Suprapubic skin (tissue), 4 donors: ENCODE data around the gene DNAJB12. TPM values are rescaled to one million over a fixed set of nuclear protein-coding genes. Genes with fewer than 3 reads are reported as not detected.

Experiments used
- DNase-seq, 2 donors: peaks; one replicate each; pipeline ENCODE4 v3.0.0-alpha.2; 2019; ENCODE audit warnings: low spot score in 2 of 2
- H3K27ac ChIP-seq: fragments of 200-600 bp; sonication (generic); one replicate; pipeline ENCODE4 v1.5.1; 2019
- H3K27me3 ChIP-seq: fragments of 200-600 bp; sonication (generic); one replicate; pipeline ENCODE4 v1.5.1; 2019
- H3K36me3 ChIP-seq: fragments of 200-600 bp; sonication (generic); one replicate; pipeline ENCODE4 v1.5.1; 2019
- H3K4me1 ChIP-seq: fragments of 200-600 bp; sonication (generic); one replicate; pipeline ENCODE4 v1.5.1; 2019
- H3K4me3 ChIP-seq: fragments of 200-600 bp; sonication (generic); one replicate; pipeline ENCODE4 v1.5.1; 2019; ENCODE audit warnings: mild to moderate bottlenecking
- H3K9me3 ChIP-seq: fragments of 200-600 bp; sonication (generic); one replicate; pipeline ENCODE4 v1.5.1; 2019
- CTCF ChIP-seq, 2 donors: fragments of 200-600 bp in 1 of 2; fragments of 450-650 bp in 1 of 2; sonication (generic) in 1 of 2; IDR thresholded peaks; one replicate each; pipeline ENCODE4 v1.5.1; 2016 to 2019; ENCODE audit warnings: antibody characterized with exemption in 2 of 2, mild to moderate bottlenecking in 1 of 2, moderate library complexity in 1 of 2
- EP300 ChIP-seq: sonication (generic); formaldehyde crosslinking; IDR thresholded peaks from one replicate; pipeline ENCODE4 v1.6.1; 2017; ENCODE audit warnings: antibody characterized with exemption
- POLR2A ChIP-seq, 2 donors: fragments of 450-650 bp; IDR thresholded peaks; one replicate each; pipeline ENCODE4 v1.6.1; 2017; ENCODE audit warnings: antibody characterized with exemption in 2 of 2, mild to moderate bottlenecking in 2 of 2, moderate library complexity in 2 of 2
- POLR2AphosphoS5 ChIP-seq, 3 donors: sonication (generic); formaldehyde crosslinking; IDR thresholded peaks; one replicate each; pipeline ENCODE4 v1.6.1; 2017; ENCODE audit warnings: antibody characterized with exemption in 3 of 3
- WGBS: methylation state at CpG from one replicate; pipeline ENCODE4 v1.1.5; 2018; 5-methylcytosine and 5-hydroxymethylcytosine counted together
- total RNA-seq, 4 donors: library from RNA; depleted of rRNA; stranded (reverse); fragments of >200 nt; gene quantifications; one replicate each; pipeline ENCODE4 v1.1.0, GENCODE V29; 2016

Gene DNAJB12
- total RNA-seq, 4 donors from 2014 or later, result 44.0 to 61.8 (median 46.7) TPM

- Histone ChIP-seq H3K4me3 (no peak overlapping the region), H3K4me1 (peaks cover 70% of the 10 kb centered on the region), H3K27me3 (no peaks in the 10 kb centered on the region), H3K36me3 (no peaks in the 10 kb centered on the region), H3K27ac (no peak overlapping the region), H3K9me3 (no peaks in the 10 kb centered on the region)
- 84% methylated on average over 9 of the region's 10 CpGs for WGBS
- no peak for TF ChIP-seq POLR2A (IDR thresholded peaks at IDR 0.05)
- TF ChIP-seq EP300, result no peak
- TF ChIP-seq POLR2AphosphoS5 (IDR thresholded peaks at IDR 0.05), result no peak
- no peak for TF ChIP-seq CTCF (IDR thresholded peaks at IDR 0.05)
- no peak for DNase-seq
Observed at GRCh38 chr10:72323108-72323749, 31.5 kb downstream of the DNAJB12 start.

- Histone ChIP-seq H3K9me3 (no peaks in the 10 kb centered on the region), H3K27me3 (no peaks in the 10 kb centered on the region), H3K36me3 (no peaks in the 10 kb centered on the region), H3K4me3 (no peak overlapping the region), H3K4me1 (peaks cover 65% of the 10 kb centered on the region), H3K27ac (no peak overlapping the region)
- WGBS, result 93% methylated on average over 11 of the region's 16 CpGs
- no peak for TF ChIP-seq POLR2AphosphoS5 (IDR thresholded peaks at IDR 0.05)
- no peak for TF ChIP-seq POLR2A (IDR thresholded peaks at IDR 0.05)
- no peak for TF ChIP-seq CTCF (IDR thresholded peaks at IDR 0.05)
- no peak for TF ChIP-seq EP300
- peak in 1 of 2 donors; percentile 69 for DNase-seq
Observed at GRCh38 chr10:72322280-72323058, 32.2 kb downstream of the DNAJB12 start.

GRCh38 chr10:72322030-72322279 lies 32.8 kb downstream of the DNAJB12 start:
- Histone ChIP-seq H3K4me3 (no peak overlapping the region), H3K9me3 (no peaks in the 10 kb centered on the region), H3K27ac (no peak overlapping the region), H3K4me1 (peaks cover 70% of the 10 kb centered on the region), H3K27me3 (no peaks in the 10 kb centered on the region), H3K36me3 (no peaks in the 10 kb centered on the region)
- TF ChIP-seq POLR2AphosphoS5 (IDR thresholded peaks at IDR 0.05), result no peak
- no peak for TF ChIP-seq EP300
- no peak for TF ChIP-seq POLR2A (IDR thresholded peaks at IDR 0.05)
- no peak for TF ChIP-seq CTCF (IDR thresholded peaks at IDR 0.05)
- 94% methylated on average over 3 of the region's 3 CpGs for WGBS
- no peak for DNase-seq

GRCh38 chr10:72321248-72322029 lies 33.3 kb downstream of the DNAJB12 start:
- no peak for TF ChIP-seq POLR2A (IDR thresholded peaks at IDR 0.05)
- TF ChIP-seq EP300, result no peak
- TF ChIP-seq CTCF (IDR thresholded peaks at IDR 0.05), result no peak
- TF ChIP-seq POLR2AphosphoS5 (IDR thresholded peaks at IDR 0.05), result no peak

More at GRCh38 chr10:72321248-72322029, 33.3 kb downstream of the DNAJB12 start:
- 84% methylated on average over 11 of the region's 13 CpGs for WGBS
- Histone ChIP-seq H3K9me3 (no peaks in the 10 kb centered on the region), H3K36me3 (no peaks in the 10 kb centered on the region), H3K27me3 (no peaks in the 10 kb centered on the region), H3K27ac (peak overlapping the region; percentile 81), H3K4me3 (no peak overlapping the region), H3K4me1 (peaks cover 75% of the 10 kb centered on the region)
- peak in 1 of 2 donors; percentile 66 for DNase-seq
